ENCODE measurements around the gene RPL31.

- TF ChIP-seq CTCF (IDR thresholded peaks at IDR 0.05) (no peak), POLR2A (IDR thresholded peaks at IDR 0.05) (no peak), POLR2AphosphoS5 (IDR thresholded peaks at IDR 0.05) (no peak), EP300 (IDR thresholded peaks at IDR 0.05) (no peak)
These were observed 36.5 kb upstream of the RPL31 start for GRCh38 chr2:100965596-100965995.

All from sigmoid colon (tissue), 4 donors.